HEK293 (cell line): Measurements from ENCODE around the gene BICRAL.

Experiments
- CTCF ChIP-seq: fragments of 450-650 bp; formaldehyde crosslinking; IDR thresholded peaks from 2 replicates; pipeline ENCODE4 v1.5.1; 2016; ENCODE audit warnings: missing biosample characterization, missing genetic modification characterization
- GFI1B ChIP-seq: fragments of 450-650 bp; formaldehyde crosslinking; IDR thresholded peaks from 2 replicates; pipeline ENCODE4 v1.5.1; 2016; ENCODE audit warnings: missing biosample characterization, missing genetic modification characterization
- GLIS1 ChIP-seq: fragments of 450-650 bp; formaldehyde crosslinking; IDR thresholded peaks from 2 replicates; pipeline ENCODE4 v1.5.1; 2016; ENCODE audit warnings: missing biosample characterization, missing genetic modification characterization
- KLF9 ChIP-seq: fragments of 450-650 bp; formaldehyde crosslinking; IDR thresholded peaks from 2 replicates; pipeline ENCODE4 v1.5.1; 2016; ENCODE audit warnings: missing biosample characterization, missing genetic modification characterization, low read depth
- ZBTB8A ChIP-seq: fragments of 450-650 bp; formaldehyde crosslinking; IDR thresholded peaks from 2 replicates; pipeline ENCODE4 v1.5.1; 2016; ENCODE audit warnings: missing biosample characterization, missing genetic modification characterization
- ZNF121 ChIP-seq: fragments of 450-650 bp; formaldehyde crosslinking; IDR thresholded peaks from 2 replicates; pipeline ENCODE4 v1.5.1; 2016; ENCODE audit warnings: missing biosample characterization, missing genetic modification characterization
- ZNF18 ChIP-seq: fragments of 450-650 bp; formaldehyde crosslinking; IDR thresholded peaks from 2 replicates; pipeline ENCODE4 v1.5.1; 2016; ENCODE audit warnings: missing biosample characterization, missing genetic modification characterization
- ZNF274 ChIP-seq, 2 experiments: fragments of 200-500 bp in 1 of 2; fragments of 450-650 bp in 1 of 2; sonication (Bioruptor generic) in 1 of 2; formaldehyde crosslinking in 1 of 2; IDR thresholded peaks; 2 replicates each; pipeline versions ENCODE4 v1.5.1 to v1.6.1; 2014 to 2016; ENCODE audit warnings: borderline replicate concordance in 1 of 2, inconsistent platforms in 1 of 2, low read length in 1 of 2, missing biosample characterization in 1 of 2, missing genetic modification characterization in 1 of 2
- ZNF645 ChIP-seq: fragments of 450-650 bp; formaldehyde crosslinking; IDR thresholded peaks from 2 replicates; pipeline ENCODE4; 2016; ENCODE audit warnings: missing biosample characterization, missing genetic modification characterization

GRCh38 chr6:42829561-42830092 is 47.8 kb downstream of the BICRAL start:
- TF ChIP-seq ZNF274 (IDR thresholded peaks at IDR 0.05; ENCODE audit: low read length) (no peak), ZNF274 (tag by site-specific recombination; IDR thresholded peaks at IDR 0.05; ENCODE audit: borderline replicate concordance) (no peak), ZNF645 (no peak), CTCF (no peak), ZBTB8A (tag by site-specific recombination) (no peak), GLIS1 (tag by site-specific recombination) (no peak), ZNF18 (tag by site-specific recombination) (no peak), KLF9 (tag by site-specific recombination) (no peak), ZNF121 (tag by site-specific recombination) (no peak), GFI1B (no peak)
